Testis (tissue), 2 donors: ENCODE measurements around the gene LEMD2.

ENCODE experiments used
- POLR2A ChIP-seq: fragments of 450-650 bp; IDR thresholded peaks from one replicate; pipeline ENCODE4 v1.6.1; 2017; ENCODE audit warnings: antibody characterized with exemption, mild to moderate bottlenecking, moderate library complexity
- TF ChIP-seq, protein P1 (sequence below), 3 experiments: fragments of 450-650 bp in 2 of 3; fragments of 200-600 bp in 1 of 3; sonication (generic) in 1 of 3; IDR thresholded peaks; one replicate each; pipeline ENCODE4 v1.5.1; 2016 to 2019; ENCODE audit warnings: antibody characterized with exemption in 3 of 3, mild to moderate bottlenecking in 2 of 3, moderate library complexity in 1 of 3

DNA sequence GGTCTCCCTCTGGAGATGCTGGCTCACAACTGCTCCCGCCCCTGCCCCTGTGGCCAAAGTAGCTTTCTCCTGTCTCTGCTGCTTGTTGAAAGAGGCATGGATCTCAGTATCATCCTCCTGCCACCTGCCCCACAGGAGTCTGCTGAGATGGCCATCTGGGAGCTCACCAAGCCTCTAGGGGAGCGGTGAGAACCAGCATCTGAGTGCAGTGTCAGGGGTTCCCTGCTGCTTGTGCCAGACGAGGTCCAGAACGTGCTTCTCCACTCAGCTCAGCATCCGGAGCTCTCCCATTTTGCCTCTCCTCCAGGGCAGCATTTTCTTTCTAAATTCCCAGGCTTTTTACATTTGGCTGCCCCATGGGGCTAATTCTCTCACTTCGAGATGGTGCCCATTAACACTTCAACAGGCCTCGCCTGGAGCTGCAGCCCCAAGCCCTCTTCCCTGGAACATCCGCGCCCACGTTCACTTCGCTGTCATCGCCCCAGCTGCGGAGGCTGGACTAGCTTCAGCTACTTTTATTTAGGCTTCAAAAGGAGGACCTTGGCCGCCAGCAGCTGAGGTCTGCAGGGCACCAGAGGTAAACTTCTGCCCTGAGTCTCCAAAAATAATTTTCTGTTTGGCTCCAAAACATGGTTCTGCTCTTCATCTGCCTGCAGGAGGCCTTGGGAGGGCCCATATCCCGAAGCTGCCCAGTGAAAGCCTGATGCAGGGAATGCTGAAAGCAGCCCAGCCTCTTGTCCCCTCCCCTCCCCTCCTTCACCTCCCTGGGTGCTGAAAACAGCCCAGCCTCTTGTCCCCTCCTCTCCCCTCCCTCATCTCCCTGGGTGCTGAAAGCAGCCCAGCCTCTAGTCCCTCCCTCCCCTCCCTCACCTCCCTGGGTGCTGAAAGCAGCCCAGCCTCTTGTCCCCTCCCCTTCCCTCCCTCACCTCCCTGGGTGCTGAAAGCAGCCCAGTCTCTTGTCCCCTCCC is 40.1 kb upstream of the LEMD2 start:
- TF ChIP-seq, protein P1, sequence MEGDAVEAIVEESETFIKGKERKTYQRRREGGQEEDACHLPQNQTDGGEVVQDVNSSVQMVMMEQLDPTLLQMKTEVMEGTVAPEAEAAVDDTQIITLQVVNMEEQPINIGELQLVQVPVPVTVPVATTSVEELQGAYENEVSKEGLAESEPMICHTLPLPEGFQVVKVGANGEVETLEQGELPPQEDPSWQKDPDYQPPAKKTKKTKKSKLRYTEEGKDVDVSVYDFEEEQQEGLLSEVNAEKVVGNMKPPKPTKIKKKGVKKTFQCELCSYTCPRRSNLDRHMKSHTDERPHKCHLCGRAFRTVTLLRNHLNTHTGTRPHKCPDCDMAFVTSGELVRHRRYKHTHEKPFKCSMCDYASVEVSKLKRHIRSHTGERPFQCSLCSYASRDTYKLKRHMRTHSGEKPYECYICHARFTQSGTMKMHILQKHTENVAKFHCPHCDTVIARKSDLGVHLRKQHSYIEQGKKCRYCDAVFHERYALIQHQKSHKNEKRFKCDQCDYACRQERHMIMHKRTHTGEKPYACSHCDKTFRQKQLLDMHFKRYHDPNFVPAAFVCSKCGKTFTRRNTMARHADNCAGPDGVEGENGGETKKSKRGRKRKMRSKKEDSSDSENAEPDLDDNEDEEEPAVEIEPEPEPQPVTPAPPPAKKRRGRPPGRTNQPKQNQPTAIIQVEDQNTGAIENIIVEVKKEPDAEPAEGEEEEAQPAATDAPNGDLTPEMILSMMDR (IDR thresholded peaks at IDR 0.05): no peak
- no peak for TF ChIP-seq POLR2A
